SK-N-SH (cell line): Measurements from ENCODE around the gene NFIX. TPM values are rescaled to one million over a fixed set of nuclear protein-coding genes. Genes with fewer than 3 reads are reported as not detected.

Experiments
- CTCF ChIA-PET: fragments of 300-600, 350-600 bp; formaldehyde crosslinking; extraction: SDS; loops from one replicate; lab custom pipeline; 2021; lab: Yijun Ruan, JAX
- POLR2A ChIA-PET: fragments of 350-600 bp; sonication (Branson Sonifier 250); formaldehyde crosslinking; extraction: SDS; loops from one replicate; lab custom pipeline; 2020; ENCODE audit warnings: antibody characterized with exemption, inconsistent platforms; lab: Yijun Ruan, JAX
- DNase-seq: peaks from one replicate; pipeline ENCODE4 v3.0.0; 2012
- H2AFZ ChIP-seq: fragments of 200-600 bp; sonication (generic); 2 replicates; pipeline ENCODE4 v1.8.1; 2016; ENCODE audit warnings: antibody characterized with exemption, mild to moderate bottlenecking, low read depth
- H3F3A ChIP-seq: fragments of 200-600 bp; sonication (generic); replicated peaks from 2 replicates; pipeline ENCODE3; 2016; ENCODE audit warnings: antibody characterized with exemption, mild to moderate bottlenecking; ENCODE audit not compliant: insufficient read depth
- H3K27ac ChIP-seq, 2 experiments: fragments of 200-500 bp in 1 of 2; fragments of 200-600 bp in 1 of 2; sonication (Bioruptor generic) in 1 of 2; sonication (generic), shearing (Covaris generic) in 1 of 2; 2 replicates each; pipeline versions ENCODE4 v1.5.1 to v1.6.1; 2014 to 2016; ENCODE audit warnings: low read depth in 2 of 2, inconsistent platforms in 1 of 2, low read length in 1 of 2, mild to moderate bottlenecking in 1 of 2, mixed read lengths in 1 of 2
- H3K27me3 ChIP-seq: fragments of 200-600 bp; sonication (generic), shearing (Covaris generic); 2 replicates; pipeline ENCODE4 v1.6.1; 2016; ENCODE audit warnings: mixed run types; ENCODE audit not compliant: insufficient read depth
- H3K36me3 ChIP-seq, 2 experiments: fragments of 200-500 bp in 1 of 2; fragments of 200-600 bp in 1 of 2; sonication (Bioruptor generic) in 1 of 2; sonication (generic) in 1 of 2; replicated peaks in 1 of 2; 2 replicates each; pipeline versions ENCODE3 to v1.5.1; 2014 to 2016; ENCODE audit warnings: low read length in 1 of 2, mild to moderate bottlenecking in 1 of 2; ENCODE audit not compliant: insufficient read depth in 2 of 2, control insufficient read depth in 1 of 2
- H3K4me1 ChIP-seq, 2 experiments: fragments of 200-500 bp in 1 of 2; fragments of 200-600 bp in 1 of 2; sonication (Bioruptor generic) in 1 of 2; sonication (generic), shearing (Covaris generic) in 1 of 2; 2 replicates each; pipeline versions ENCODE4 v1.5.1 to v1.6.1; 2014 to 2016; ENCODE audit warnings: low read depth in 1 of 2, low read length in 1 of 2, mixed run types in 1 of 2; ENCODE audit not compliant: insufficient read depth in 2 of 2, control insufficient read depth in 1 of 2
- H3K4me2 ChIP-seq: fragments of 200-600 bp; sonication (generic), shearing (Covaris generic); 2 replicates; pipeline ENCODE4 v1.6.1; 2017; ENCODE audit warnings: mixed run types
- H3K4me3 ChIP-seq, 2 experiments: fragments of 200-500 bp in 1 of 2; fragments of 200-600 bp in 1 of 2; sonication (Bioruptor generic) in 1 of 2; sonication (generic), shearing (Covaris generic) in 1 of 2; 2 replicates each; pipeline versions ENCODE4 v1.5.1 to v1.8.1; 2014 to 2016; ENCODE audit warnings: low read depth in 2 of 2, inconsistent platforms in 1 of 2, low read length in 1 of 2, mild to moderate bottlenecking in 1 of 2, mixed read lengths in 1 of 2, moderate library complexity in 1 of 2
- H3K79me2 ChIP-seq: fragments of 200-600 bp; sonication (generic); 2 replicates; pipeline ENCODE4 v1.8.1; 2017; ENCODE audit warnings: mild to moderate bottlenecking; ENCODE audit not compliant: insufficient read depth
- H3K9ac ChIP-seq: fragments of 200-600 bp; sonication (generic); 2 replicates; pipeline ENCODE4 v1.6.1; 2017; ENCODE audit warnings: mixed run types
- H3K9me2 ChIP-seq: fragments of 200-600 bp; sonication (generic); 2 replicates; pipeline ENCODE4 v1.6.1; 2017; ENCODE audit warnings: mixed run types
- H3K9me3 ChIP-seq: fragments of 200-600 bp; sonication (generic); 2 replicates; pipeline ENCODE4 v1.6.1; 2017; ENCODE audit warnings: mixed run types, mild to moderate bottlenecking, moderate library complexity
- H4K20me1 ChIP-seq: fragments of 200-600 bp; sonication (generic); 2 replicates; pipeline ENCODE4 v1.6.1; 2017; ENCODE audit warnings: mild to moderate bottlenecking, mixed run types; ENCODE audit not compliant: insufficient read depth
- CHD2 ChIP-seq: fragments of 150-350 bp; IDR thresholded peaks from 2 replicates; pipeline ENCODE4 v1.6.1; 2018; ENCODE audit warnings: low read length; ENCODE audit not compliant: partially characterized antibody
- ELF1 ChIP-seq: IDR thresholded peaks from 2 replicates; pipeline ENCODE4 v1.4.0; 2012
- GATA2 ChIP-seq: sonication (generic); formaldehyde crosslinking; IDR thresholded peaks from 2 replicates; pipeline ENCODE4 v1.5.0; 2020; ENCODE audit warnings: mild to moderate bottlenecking, missing genetic modification reagents
- IRF3 ChIP-seq: fragments of 150-350 bp; IDR thresholded peaks from 2 replicates; pipeline ENCODE4 v1.6.1; 2016; ENCODE audit warnings: mild to moderate bottlenecking, low read depth, low read length
- MAX ChIP-seq: IDR thresholded peaks from 2 replicates; pipeline ENCODE4 v1.4.0; 2012; ENCODE audit warnings: low read depth
- NFIC ChIP-seq: IDR thresholded peaks from 2 replicates; pipeline ENCODE4 v1.4.0; 2012; ENCODE audit warnings: borderline replicate concordance
- PBX3 ChIP-seq: IDR thresholded peaks from 2 replicates; pipeline ENCODE4; 2012
- POLR2AphosphoS5 ChIP-seq: IDR thresholded peaks from 2 replicates; pipeline ENCODE4 v1.6.1; 2012; ENCODE audit warnings: low read depth, low read length
- SMC3 ChIP-seq: IDR thresholded peaks from 2 replicates; pipeline ENCODE4 v1.6.1; 2012; ENCODE audit warnings: low read depth, low read length, improper control_type of control experiment
- ZBTB33 ChIP-seq: IDR thresholded peaks from 2 replicates; pipeline ENCODE4 v1.4.0; 2012; ENCODE audit warnings: low read depth, borderline replicate concordance
- WGBS: methylation state at CpG from one replicate; pipeline ENCODE4 v1.1.6; 2017; ENCODE audit warnings: low lambda C conversion rate; 5-methylcytosine and 5-hydroxymethylcytosine counted together
- polyA plus RNA-seq, 3 experiments: library from polyadenylated mRNA; depleted of rRNA; stranded (reverse); fragments of >200 nt; gene quantifications; 2 replicates each; pipeline ENCODE4 v1.2.3, GENCODE V29; 2012

The NFIX gene
- polyA plus RNA-seq, 1 of the 3 experiments (the other 2 are of a cell fraction): 14.8 TPM

GRCh38 chr19:12973236-12973635 is 22.0 kb upstream of the NFIX start:
- H4K20me1 ChIP-seq: no peaks in the 10 kb centered on the region
- H3K9me2 ChIP-seq: no peaks in the 10 kb centered on the region
- H3K79me2 ChIP-seq: no peaks in the 10 kb centered on the region
- no peaks in the 10 kb centered on the region for H3K36me3 ChIP-seq
- peak overlapping the region in 1 of 2 experiments; percentile 51; a peak in 1 of 4 replicates for H3K27ac ChIP-seq
- no peak overlapping the region for H3K4me2 ChIP-seq
- no peaks in the 10 kb centered on the region for H3K27me3 ChIP-seq
- H3F3A ChIP-seq: peaks cover 11% of the 10 kb centered on the region
- ChIA-PET CTCF (interaction anchor here (8.1 to 24.6 kb wide), 2 partner anchors 7 to 120 kb away, joined by 256 to 603 read pairs; partner anchors contain the start of gene DAND5), POLR2A (no interaction called here)
- peaks cover 6 to 33% of the 10 kb centered on the region in 2 experiments; a peak in 3 of 4 replicates for H3K4me1 ChIP-seq
- no peak for DNase-seq
- no peaks in the 10 kb centered on the region for H3K9me3 ChIP-seq
- 96% methylated on average over 16 of the region's 16 CpGs for WGBS
- no peak for TF ChIP-seq MAX
- no peak for TF ChIP-seq POLR2AphosphoS5
- no peak for TF ChIP-seq NFIC
- no peak for TF ChIP-seq CHD2
- TF ChIP-seq GATA2 (CRISPR knock-in tag): no peak
- no peak for TF ChIP-seq ELF1
- no peak for TF ChIP-seq SMC3
- TF ChIP-seq PBX3: no peak
- no peak for TF ChIP-seq IRF3
- TF ChIP-seq ZBTB33: no peak
- H3K9ac ChIP-seq: no peak overlapping the region
- H2AFZ ChIP-seq: no peak overlapping the region
- no peak overlapping the region for H3K4me3 ChIP-seq
